ENCODE measurements around the gene AQP6.

Gene AQP6

DNA sequence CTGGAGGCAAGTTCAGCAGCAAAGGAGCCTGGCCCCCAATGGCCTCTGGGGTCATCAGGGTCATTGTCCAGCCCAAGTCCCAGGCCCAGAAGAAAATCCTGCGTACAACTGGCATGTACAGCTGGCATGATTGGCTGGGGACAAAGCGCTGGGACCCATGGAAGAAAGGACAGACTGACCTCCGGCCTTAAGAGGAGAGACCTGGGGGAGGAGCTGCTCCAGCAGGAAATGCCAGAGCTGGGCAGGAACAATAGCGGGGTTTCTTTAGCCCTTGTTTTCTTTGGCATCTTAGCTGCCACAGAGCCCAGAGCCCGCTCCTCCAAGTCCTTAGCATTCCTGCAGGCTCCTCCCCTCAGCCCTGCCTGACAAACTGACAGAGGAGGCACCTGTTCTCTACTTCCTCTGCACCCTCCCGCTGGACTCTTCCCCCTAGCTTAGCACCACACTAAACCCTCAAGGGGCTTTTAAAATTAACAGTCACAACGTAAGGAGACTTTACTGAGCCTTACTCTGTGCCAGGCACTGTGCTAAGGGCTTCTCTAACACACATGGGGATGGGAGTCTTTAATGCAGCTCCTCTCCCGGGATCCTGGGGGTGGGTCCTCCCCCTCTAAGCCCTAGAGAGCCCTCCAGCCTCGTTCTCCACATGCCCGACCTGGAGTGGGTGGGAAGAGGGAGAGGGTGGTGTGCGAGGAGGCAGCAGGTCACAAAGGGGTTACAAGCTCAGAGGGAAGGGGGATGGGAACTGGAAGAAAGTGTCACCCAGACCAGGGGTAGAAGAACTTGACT is 12.9 kb upstream of the AQP6 start:
- no peak for DNase-seq
- H3K4me3 Mint-ChIP-seq = no peak overlapping the region
- no peaks in the 10 kb centered on the region for H3K9me3 Mint-ChIP-seq
- peaks cover 88% of the 10 kb centered on the region for H3K27me3 Mint-ChIP-seq
- H3K36me3 Mint-ChIP-seq (ENCODE audit: low read depth) = no peaks in the 10 kb centered on the region
- peaks cover 7% of the 10 kb centered on the region for H3K4me1 Mint-ChIP-seq (ENCODE audit: low read depth)
- no peak overlapping the region for H3K27ac Mint-ChIP-seq

DNA sequence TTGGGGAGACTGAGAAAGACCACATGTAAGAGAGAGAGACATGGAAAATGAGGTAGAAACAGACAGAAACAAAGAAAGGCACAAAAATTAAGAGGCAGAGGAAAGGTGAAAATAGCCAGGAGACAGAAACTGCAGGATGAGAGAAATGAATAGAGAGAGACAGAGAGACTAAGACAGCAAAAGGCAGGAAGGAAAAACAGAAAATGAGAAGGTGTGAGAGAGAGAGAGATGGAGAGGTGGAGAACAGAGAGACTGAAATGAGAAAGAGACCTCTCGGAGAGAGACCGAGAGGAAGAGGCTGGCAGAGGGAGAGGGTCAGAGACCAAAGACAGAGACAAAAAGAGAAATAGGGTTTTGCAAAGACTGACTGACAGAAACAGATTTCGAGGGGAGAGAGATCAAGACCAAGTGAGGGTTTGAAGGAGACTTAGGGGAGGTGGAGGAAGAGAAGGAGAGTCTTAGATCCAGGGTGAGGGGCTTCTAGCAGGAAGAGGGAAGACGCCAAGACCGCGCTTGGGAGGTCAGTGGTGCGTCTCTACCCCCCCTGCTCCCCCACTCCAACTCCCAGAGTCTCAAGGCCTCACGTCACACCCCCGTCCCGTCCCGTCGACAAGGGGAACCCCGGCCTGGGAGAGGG is 12.2 kb upstream of the AQP6 start:
- Mint-ChIP-seq H3K4me1 (ENCODE audit: low read depth) (peaks cover 7% of the 10 kb centered on the region), H3K9me3 (no peaks in the 10 kb centered on the region), H3K27ac (no peak overlapping the region), H3K27me3 (peaks cover 87% of the 10 kb centered on the region), H3K4me3 (no peak overlapping the region), H3K36me3 (ENCODE audit: low read depth) (no peaks in the 10 kb centered on the region)
- DNase-seq = no peak

DNA sequence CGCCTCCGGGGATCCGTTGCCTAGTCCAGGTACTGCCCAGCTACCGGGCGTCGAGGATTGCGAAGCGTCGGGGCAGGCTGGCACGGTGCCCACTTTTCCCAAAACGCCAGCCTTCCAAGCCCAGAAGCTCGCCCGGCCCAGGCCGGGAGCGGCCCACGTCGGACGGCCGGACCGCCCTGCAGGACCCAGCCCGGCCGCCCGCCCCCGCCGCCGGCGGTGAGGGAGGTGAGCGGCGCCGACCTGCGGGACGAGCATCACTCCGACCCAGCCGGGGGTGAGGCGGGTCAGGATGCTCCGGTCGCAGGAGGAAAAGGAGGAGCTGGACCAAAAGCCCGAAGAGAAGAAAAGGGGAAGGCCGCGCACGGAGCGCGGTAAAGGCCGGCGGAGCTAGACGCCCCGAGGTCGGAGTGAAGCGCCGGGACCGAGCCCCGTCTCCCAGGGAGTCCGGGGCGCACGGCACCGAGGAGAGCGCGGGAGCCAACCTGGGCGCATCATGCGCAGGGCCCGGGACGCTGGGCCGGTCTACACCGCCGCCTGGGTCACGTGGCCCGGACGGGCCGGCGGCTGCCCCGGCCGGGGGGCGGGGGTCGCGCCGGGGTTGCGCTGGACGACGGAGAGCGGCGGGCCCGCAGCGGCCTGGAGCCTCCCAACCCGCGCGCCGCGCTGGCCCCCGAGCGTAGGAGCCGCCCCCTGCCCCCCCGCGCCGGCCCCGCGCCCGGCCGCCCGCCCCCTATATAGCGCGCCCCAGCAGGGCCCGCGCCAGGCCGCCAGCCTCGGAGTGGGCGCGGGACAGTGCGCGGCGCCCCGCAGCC is 11.4 kb upstream of the AQP6 start, which contains the start of gene AQP5:
AQP5 (plus strand) TSS at position 762 of the 812 bp plus-strand sequence. CDS start 146 bp downstream, outside the sequence.
- H3K4me3 Mint-ChIP-seq = no peak within 1 kb of the TSS
- H3K4me1 Mint-ChIP-seq (ENCODE audit: low read depth) = peaks cover 7% of the 10 kb centered on the region
- no peaks in the 10 kb centered on the region for H3K9me3 Mint-ChIP-seq
- H3K27ac Mint-ChIP-seq = no peak within 1 kb of the TSS
- peaks cover 86% of the 10 kb centered on the region for H3K27me3 Mint-ChIP-seq
- DNase-seq = no peak
- no peaks in the 10 kb centered on the region for H3K36me3 Mint-ChIP-seq (ENCODE audit: low read depth)

DNA sequence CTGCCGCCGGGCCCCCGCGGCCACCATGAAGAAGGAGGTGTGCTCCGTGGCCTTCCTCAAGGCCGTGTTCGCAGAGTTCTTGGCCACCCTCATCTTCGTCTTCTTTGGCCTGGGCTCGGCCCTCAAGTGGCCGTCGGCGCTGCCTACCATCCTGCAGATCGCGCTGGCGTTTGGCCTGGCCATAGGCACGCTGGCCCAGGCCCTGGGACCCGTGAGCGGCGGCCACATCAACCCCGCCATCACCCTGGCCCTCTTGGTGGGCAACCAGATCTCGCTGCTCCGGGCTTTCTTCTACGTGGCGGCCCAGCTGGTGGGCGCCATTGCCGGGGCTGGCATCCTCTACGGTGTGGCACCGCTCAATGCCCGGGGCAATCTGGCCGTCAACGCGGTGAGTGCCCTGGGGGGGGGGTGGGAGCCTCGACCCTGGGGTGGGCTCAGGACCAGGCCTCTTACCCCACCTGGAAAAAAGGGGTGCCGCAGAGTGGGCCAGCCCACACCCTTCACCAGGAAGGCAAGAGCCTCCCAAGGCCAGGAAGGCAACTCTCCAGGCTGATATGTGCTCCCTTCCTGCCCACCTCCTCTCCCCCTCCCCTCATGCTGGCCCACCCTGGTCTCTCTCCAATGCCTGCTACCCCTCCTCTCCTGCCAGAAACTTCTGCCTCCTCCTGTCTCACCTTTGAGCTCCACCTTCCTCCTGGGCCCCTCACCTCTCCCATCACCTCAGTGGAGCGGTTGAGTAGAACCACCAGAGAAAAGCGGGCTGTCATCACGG is 10.6 kb upstream of the AQP6 start:
- no peak overlapping the region for H3K4me3 Mint-ChIP-seq
- DNase-seq = no peak
- peaks cover 82% of the 10 kb centered on the region for H3K27me3 Mint-ChIP-seq

DNA sequence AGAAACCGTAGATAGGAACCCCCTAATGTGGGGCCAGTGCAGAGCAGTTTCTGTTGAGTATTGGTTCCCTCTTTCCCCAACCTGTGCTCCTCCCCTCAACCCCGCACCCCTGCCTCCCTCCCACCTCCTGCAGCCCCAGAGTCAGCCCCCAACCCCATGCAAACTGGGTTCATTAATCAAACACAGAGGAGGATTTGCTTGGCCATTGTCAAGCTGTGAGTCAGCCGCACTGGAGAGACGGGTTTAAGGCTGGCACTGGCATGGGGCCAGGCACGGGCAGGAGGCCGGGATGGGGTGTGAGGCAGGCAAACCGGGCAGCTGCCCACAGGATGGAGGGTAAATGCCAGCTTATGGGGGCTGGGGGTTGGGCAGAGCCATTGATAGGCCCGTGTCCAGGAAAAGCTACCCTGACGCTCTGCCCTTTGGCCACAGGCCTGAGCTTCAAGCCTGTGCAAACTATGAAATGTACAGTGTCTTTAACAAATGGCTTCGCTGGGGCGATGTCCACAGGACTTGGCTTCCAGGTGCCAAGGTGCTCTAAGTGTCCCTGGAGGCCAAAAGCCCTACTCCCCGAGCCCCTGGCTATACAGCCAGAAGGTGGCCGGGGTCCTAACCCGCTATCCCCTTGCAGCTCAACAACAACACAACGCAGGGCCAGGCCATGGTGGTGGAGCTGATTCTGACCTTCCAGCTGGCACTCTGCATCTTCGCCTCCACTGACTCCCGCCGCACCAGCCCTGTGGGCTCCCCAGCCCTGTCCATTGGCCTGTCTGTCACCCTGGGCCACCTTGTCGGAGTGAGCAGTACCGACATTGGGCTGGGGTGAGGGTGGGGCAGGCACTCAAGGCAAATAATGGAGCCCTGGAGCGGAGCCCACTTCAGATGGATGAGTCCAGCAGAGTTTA is 9.6 kb upstream of the AQP6 start:
- Mint-ChIP-seq H3K27me3 (peaks cover 73% of the 10 kb centered on the region), H3K4me1 (ENCODE audit: low read depth) (peaks cover 11% of the 10 kb centered on the region), H3K9me3 (no peaks in the 10 kb centered on the region), H3K36me3 (ENCODE audit: low read depth) (no peaks in the 10 kb centered on the region), H3K27ac (no peak overlapping the region), H3K4me3 (no peak overlapping the region)
- DNase-seq = no peak

More for the DNA sequence above, 10.6 kb upstream of the AQP6 start:
- Mint-ChIP-seq H3K27ac (no peak overlapping the region), H3K4me1 (ENCODE audit: low read depth) (peaks cover 10% of the 10 kb centered on the region), H3K36me3 (ENCODE audit: low read depth) (no peaks in the 10 kb centered on the region), H3K9me3 (no peaks in the 10 kb centered on the region)

DNA sequence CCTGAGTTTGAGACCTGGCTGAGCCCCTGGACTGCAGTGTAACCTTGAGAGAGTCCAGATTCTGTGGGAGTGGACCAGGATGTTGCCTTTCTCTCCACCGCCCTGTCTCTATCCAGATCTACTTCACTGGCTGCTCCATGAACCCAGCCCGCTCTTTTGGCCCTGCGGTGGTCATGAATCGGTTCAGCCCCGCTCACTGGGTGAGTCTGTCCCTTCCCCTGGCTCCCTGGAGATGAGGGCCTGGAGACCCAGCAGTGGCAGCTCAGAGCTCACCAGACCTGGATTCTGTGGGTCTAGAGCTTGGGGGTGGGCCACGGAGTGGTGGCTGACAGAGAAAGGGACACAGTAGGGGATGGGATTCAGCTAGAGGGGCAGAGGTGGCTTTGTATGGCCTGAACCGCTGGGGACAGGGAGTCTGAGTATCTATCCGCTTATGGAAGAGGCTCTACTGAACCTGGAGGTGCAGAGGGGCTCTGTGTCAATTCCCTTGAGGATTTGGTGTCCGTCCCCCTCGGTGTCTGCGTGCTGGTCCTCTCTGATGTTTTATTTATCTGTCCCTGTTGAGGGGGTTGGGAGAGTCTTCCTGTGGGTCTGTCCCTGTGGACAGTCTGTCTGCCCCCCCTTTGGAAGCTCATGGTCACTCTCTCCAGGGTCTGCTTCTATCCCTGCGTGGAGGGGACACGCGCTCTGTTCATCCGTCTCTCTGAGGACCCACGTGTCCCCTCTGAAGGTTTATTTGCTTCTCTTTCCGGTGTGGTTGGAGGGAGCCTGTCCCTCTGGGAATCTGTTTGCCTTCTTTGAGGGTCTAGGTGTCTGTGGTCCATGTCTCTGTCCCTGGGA is 8.6 kb upstream of the AQP6 start:
- Mint-ChIP-seq H3K27me3 (peaks cover 62% of the 10 kb centered on the region), H3K36me3 (ENCODE audit: low read depth) (no peaks in the 10 kb centered on the region), H3K4me3 (no peak overlapping the region), H3K27ac (no peak overlapping the region), H3K9me3 (no peaks in the 10 kb centered on the region), H3K4me1 (ENCODE audit: low read depth) (peaks cover 11% of the 10 kb centered on the region)
- no peak for DNase-seq

DNA sequence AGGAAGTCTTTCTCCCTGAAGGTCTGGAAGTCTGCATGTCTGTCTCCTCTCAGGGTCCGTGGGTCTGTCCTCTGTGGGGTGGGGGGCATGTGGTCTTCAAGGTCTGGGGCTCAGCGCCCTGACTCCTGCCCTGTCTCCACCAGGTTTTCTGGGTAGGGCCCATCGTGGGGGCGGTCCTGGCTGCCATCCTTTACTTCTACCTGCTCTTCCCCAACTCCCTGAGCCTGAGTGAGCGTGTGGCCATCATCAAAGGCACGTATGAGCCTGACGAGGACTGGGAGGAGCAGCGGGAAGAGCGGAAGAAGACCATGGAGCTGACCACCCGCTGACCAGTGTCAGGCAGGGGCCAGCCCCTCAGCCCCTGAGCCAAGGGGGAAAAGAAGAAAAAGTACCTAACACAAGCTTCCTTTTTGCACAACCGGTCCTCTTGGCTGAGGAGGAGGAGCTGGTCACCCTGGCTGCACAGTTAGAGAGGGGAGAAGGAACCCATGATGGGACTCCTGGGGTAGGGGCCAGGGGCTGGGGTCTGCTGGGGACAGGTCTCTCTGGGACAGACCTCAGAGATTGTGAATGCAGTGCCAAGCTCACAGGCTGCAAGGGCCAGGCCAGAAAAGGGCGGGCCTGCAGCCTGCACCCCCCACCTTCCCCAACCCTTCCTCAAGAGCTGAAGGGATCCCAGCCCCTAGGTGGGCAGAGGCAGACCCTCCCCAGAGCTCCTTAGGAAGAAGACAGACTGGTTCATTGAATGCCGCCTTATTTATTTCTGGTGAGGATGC is 7.7 kb upstream of the AQP6 start:
- H3K4me3 Mint-ChIP-seq = no peak overlapping the region
- no peaks in the 10 kb centered on the region for H3K9me3 Mint-ChIP-seq
- DNase-seq = no peak
- peaks cover 11% of the 10 kb centered on the region for H3K4me1 Mint-ChIP-seq (ENCODE audit: low read depth)
- H3K36me3 Mint-ChIP-seq (ENCODE audit: low read depth) = no peaks in the 10 kb centered on the region
- no peak overlapping the region for H3K27ac Mint-ChIP-seq
- H3K27me3 Mint-ChIP-seq = peaks cover 53% of the 10 kb centered on the region

DNA sequence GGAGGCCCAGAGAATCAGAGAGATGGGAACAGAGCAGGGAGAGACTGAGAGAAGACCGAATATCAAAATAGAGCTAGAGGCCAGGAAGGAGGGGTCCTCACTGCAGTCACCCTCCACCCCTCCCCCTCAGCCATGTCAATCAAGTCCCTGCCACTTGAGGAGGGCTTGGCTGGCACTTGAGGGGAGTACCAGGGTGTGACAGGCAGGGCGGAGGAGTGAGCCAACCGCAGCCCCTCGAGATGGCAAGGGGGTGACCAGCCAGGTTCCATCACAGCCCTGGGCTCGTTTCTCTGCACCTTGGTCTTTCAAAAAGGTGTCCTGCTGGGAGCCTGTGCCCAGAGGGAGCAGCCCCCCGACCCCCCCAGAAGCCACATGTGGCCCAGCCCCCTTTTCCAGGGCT is 6.9 kb upstream of the AQP6 start:
- Mint-ChIP-seq H3K27ac (no peak overlapping the region), H3K4me3 (no peak overlapping the region), H3K4me1 (ENCODE audit: low read depth) (peaks cover 6% of the 10 kb centered on the region), H3K9me3 (no peaks in the 10 kb centered on the region), H3K27me3 (peaks cover 45% of the 10 kb centered on the region), H3K36me3 (ENCODE audit: low read depth) (no peaks in the 10 kb centered on the region)
- no peak for DNase-seq

DNA sequence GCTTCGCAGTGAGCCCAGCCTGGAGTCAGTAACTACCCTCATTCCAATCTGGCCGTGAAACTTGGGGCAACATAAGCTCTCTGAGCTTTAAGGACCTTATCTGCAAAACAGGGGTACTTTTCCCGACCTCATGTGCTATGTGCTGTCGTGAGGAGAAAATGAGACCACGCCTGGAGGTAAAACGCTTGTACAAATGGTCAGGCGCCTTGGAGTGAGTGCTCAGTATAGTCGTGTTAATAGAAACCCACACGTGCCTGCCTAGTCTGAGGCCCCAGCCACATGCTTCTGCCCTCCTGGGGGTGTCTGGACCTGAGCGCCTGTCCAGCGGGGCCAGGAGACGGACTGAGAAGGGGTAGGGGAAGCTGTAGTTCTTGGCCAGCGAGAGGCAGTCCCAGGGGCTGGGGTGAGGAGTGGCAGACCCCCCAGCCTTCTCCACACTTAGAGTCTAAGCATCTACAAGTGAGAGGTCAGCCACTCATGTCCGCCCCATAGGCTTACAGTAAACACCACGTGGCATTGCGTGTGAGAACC is 6.2 kb upstream of the AQP6 start:
- Mint-ChIP-seq H3K9me3 (no peaks in the 10 kb centered on the region), H3K36me3 (ENCODE audit: low read depth) (no peaks in the 10 kb centered on the region), H3K27me3 (peaks cover 42% of the 10 kb centered on the region), H3K4me1 (ENCODE audit: low read depth) (peaks cover 6% of the 10 kb centered on the region), H3K27ac (no peak overlapping the region), H3K4me3 (no peak overlapping the region)
- no peak for DNase-seq

DNA sequence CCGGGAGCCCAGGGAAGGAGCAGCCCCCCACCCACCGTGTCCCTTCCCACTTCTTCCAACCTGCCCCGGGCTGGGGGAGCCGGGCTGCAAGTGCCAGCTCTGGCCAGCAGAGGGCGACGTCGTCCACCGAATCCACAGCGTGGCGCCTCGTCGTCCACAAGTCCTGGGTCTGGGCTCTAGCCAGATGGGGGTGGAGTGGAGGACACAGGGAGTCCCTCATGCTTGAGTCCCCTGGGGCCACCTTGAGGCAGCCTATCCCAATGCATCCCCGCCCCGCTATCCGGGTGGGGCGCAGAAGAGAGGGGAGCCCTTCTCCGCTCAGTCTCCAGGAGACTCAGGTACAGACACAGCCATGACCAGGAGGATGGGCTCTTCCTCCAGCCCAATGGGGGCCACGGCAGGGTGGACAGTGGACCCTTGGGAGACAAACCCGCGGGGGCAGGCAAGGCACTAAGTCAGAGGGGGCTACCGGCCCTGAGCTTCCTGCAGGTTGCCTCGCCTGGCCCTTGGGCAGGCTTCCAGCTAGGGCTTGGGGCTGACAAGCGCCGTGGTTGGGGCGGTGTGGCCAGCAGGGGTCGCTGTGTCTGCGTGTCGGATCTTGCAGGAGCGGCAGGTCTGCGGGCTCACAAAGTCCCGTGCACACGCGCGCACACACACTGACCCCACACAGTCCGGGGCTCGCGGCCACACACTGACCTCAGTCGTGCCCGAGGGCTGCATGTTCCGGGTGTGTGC is 5.5 kb upstream of the AQP6 start:
- peaks cover 4% of the 10 kb centered on the region for H3K4me1 Mint-ChIP-seq (ENCODE audit: low read depth)
- H3K27me3 Mint-ChIP-seq = peaks cover 38% of the 10 kb centered on the region
- DNase-seq = peak; percentile 98
- H3K36me3 Mint-ChIP-seq (ENCODE audit: low read depth) = no peaks in the 10 kb centered on the region
- H3K27ac Mint-ChIP-seq = no peak overlapping the region
- peak overlapping the region; percentile 47 for H3K4me3 Mint-ChIP-seq
- H3K9me3 Mint-ChIP-seq = no peaks in the 10 kb centered on the region

DNA sequence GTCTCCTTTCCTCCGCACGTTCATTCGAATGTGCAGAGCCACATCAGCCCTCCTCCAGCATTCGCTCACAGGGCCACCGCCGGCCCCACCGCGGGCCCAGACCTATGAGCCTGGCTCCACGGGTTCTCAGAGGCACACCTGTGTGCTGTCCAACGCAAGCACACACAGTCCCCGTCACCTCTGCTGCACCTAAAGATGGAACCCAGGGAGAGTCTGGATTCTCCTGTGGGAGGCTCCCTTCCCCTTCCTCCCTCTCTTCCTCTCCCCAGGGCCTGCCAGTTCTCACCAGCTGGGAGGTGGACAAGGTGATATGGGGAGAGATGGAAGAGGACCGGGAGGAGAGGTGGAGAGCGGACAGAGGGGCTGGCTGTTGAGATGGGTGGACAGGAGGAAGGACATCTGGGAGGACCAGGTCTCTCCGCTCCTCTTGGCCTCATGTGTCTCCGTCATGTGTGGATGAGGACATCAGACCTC is 4.9 kb upstream of the AQP6 start:
- Mint-ChIP-seq H3K9me3 (no peaks in the 10 kb centered on the region), H3K4me3 (peak overlapping the region; percentile 42), H3K27me3 (peaks cover 32% of the 10 kb centered on the region), H3K27ac (no peak overlapping the region), H3K4me1 (ENCODE audit: low read depth) (peaks cover 4% of the 10 kb centered on the region), H3K36me3 (ENCODE audit: low read depth) (no peaks in the 10 kb centered on the region)
- no peak for DNase-seq
